B cell (primary cell): ENCODE data around the gene HOXC6. TPM values are rescaled to one million over a fixed set of nuclear protein-coding genes. Genes with fewer than 3 reads are reported as not detected.

Experiments
- ATAC-seq: fragments of 200-7000 bp; cut with Tn5 transposase; one replicate; pipeline ENCODE4 v1.10.0; 2021; ENCODE audit warnings: low read depth, mild to moderate bottlenecking, moderate number of reproducible peaks, moderate library complexity
- CTCF ChIA-PET: fragments of 350-600 bp; sonication (Branson Sonifier 250); formaldehyde crosslinking; loops from one replicate; lab custom pipeline; 2021; ENCODE audit warnings: antibody characterized with exemption, inconsistent platforms; lab: Charles Lee
- POLR2A ChIA-PET: fragments of 350-600 bp; sonication (Branson Sonifier 250); formaldehyde crosslinking; loops from one replicate; lab custom pipeline; 2021; ENCODE audit warnings: antibody characterized with exemption; lab: Charles Lee
- DNase-seq: peaks from one replicate; pipeline ENCODE4 v3.0.0; 2013
- H2AFZ ChIP-seq: 2 replicates; pipeline ENCODE4 v1.6.1; 2012; ENCODE audit warnings: mild to moderate bottlenecking, low read depth, low read length; ENCODE audit not compliant: insufficient read depth, poor library complexity, severe bottlenecking
- H3K27ac ChIP-seq, 2 donors: 1 replicate in 1 of 2; 2 replicates in 1 of 2; pipeline ENCODE4 v1.5.1; 2012 to 2013; ENCODE audit warnings: low read length in 2 of 2, mild to moderate bottlenecking in 2 of 2, moderate library complexity in 1 of 2
- H3K27me3 ChIP-seq, 4 experiments: fragments of 200-600 bp in 1 of 4; sonication (generic) in 1 of 4; replicated peaks in 1 of 4; 1 replicate in 2 of 4; 2 replicates in 2 of 4; pipeline versions ENCODE4 v1.6.1 to v1.7.0; 2013 to 2016; ENCODE audit warnings: low read length in 3 of 4, mild to moderate bottlenecking in 2 of 4, mixed read lengths in 1 of 4, moderate library complexity in 1 of 4; ENCODE audit not compliant: insufficient read depth in 4 of 4, control insufficient read depth in 3 of 4; ENCODE audit errors: control extremely low read depth in 1 of 4
- H3K36me3 ChIP-seq, 2 experiments: replicated peaks in 1 of 2; 1 replicate in 1 of 2; 2 replicates in 1 of 2; pipeline versions ENCODE4 v1.6.1 to v1.7.1; 2013; ENCODE audit warnings: low read length in 1 of 2; ENCODE audit not compliant: insufficient read depth in 2 of 2, control insufficient read depth in 1 of 2; ENCODE audit errors: control extremely low read depth in 1 of 2, extremely low read depth in 1 of 2
- H3K4me1 ChIP-seq, 2 donors: fragments of 200-600 bp in 1 of 2; sonication (generic) in 1 of 2; 1 replicate in 1 of 2; 2 replicates in 1 of 2; pipeline versions ENCODE4 v1.5.1 to v1.6.1; 2013 to 2017; ENCODE audit warnings: low read length in 2 of 2; ENCODE audit not compliant: control insufficient read depth in 2 of 2, insufficient read depth in 2 of 2
- H3K4me2 ChIP-seq: replicated peaks from 2 replicates; pipeline ENCODE3; 2012; ENCODE audit warnings: mild to moderate bottlenecking, low read depth, low read length; ENCODE audit not compliant: poor library complexity, severe bottlenecking
- H3K4me3 ChIP-seq, 5 experiments: fragments of 200-600 bp in 1 of 5; sonication (generic) in 1 of 5; 1 replicate in 3 of 5; 2 replicates in 2 of 5; pipeline versions ENCODE4 v1.5.1 to v1.7.0; 2011 to 2016; ENCODE audit warnings: low read length in 4 of 5, mild to moderate bottlenecking in 4 of 5, low read depth in 2 of 5, control low read depth in 1 of 5, moderate library complexity in 1 of 5; ENCODE audit not compliant: insufficient read depth in 1 of 5; ENCODE audit errors: control extremely low read depth in 1 of 5, extremely low read depth in 1 of 5
- H3K79me2 ChIP-seq: fragments of 200-600 bp; sonication (generic); one replicate; pipeline ENCODE4 v1.6.0; 2016; ENCODE audit warnings: low read length; ENCODE audit not compliant: control insufficient read depth, insufficient read depth
- H3K9ac ChIP-seq: fragments of 200-600 bp; sonication (generic); 2 replicates; pipeline ENCODE4 v1.6.1; 2017; ENCODE audit warnings: mild to moderate bottlenecking, low read length, moderate library complexity
- H3K9me3 ChIP-seq, 3 donors: one replicate each; pipeline versions ENCODE4 v1.6.1 to v1.7.1; 2013; ENCODE audit warnings: low read length in 2 of 3; ENCODE audit not compliant: control insufficient read depth in 2 of 3, insufficient read depth in 1 of 3; ENCODE audit errors: control extremely low read depth in 1 of 3
- H4K20me1 ChIP-seq: 2 replicates; pipeline ENCODE4 v1.6.0; 2012; ENCODE audit warnings: mild to moderate bottlenecking, low read length; ENCODE audit not compliant: insufficient read depth, control insufficient read depth, poor library complexity, severe bottlenecking
- H3K27ac Mint-ChIP-seq: one replicate; pipeline ENCODE4 v1.8.0; 2021; ENCODE audit warnings: mixed read lengths
- H3K27me3 Mint-ChIP-seq: one replicate; pipeline ENCODE4 v1.8.0; 2021; ENCODE audit warnings: mixed read lengths
- H3K4me1 Mint-ChIP-seq: one replicate; pipeline ENCODE4 v1.8.0; 2021; ENCODE audit warnings: mixed read lengths
- H3K4me3 Mint-ChIP-seq: one replicate; pipeline ENCODE4 v1.8.0; 2021; ENCODE audit warnings: mixed read lengths
- H3K9me3 Mint-ChIP-seq: one replicate; pipeline ENCODE4 v1.8.0; 2022; ENCODE audit warnings: mixed read lengths; ENCODE audit not compliant: insufficient read depth
- CTCF ChIP-seq: fragments of 200-600 bp; IDR thresholded peaks from one replicate; pipeline ENCODE4 v1.8.0; 2022; ENCODE audit warnings: antibody characterized with exemption, mild to moderate bottlenecking
- EZH2 ChIP-seq: IDR thresholded peaks from 2 replicates; pipeline ENCODE4 v1.6.1; 2012; ENCODE audit warnings: borderline replicate concordance, low read depth, mild to moderate bottlenecking, moderate library complexity, low read length; ENCODE audit not compliant: insufficient read depth, poor library complexity, severe bottlenecking
- WGBS: methylation state at CpG from one replicate; pipeline ENCODE4 v1.1.5; 2013; ENCODE audit warnings: missing lambda C conversion rate; ENCODE audit not compliant: insufficient coverage; 5-methylcytosine and 5-hydroxymethylcytosine counted together
- intact Hi-C: fragments of 100-400 bp; cut with micrococcal nuclease; formaldehyde crosslinking; loops from one replicate; pipeline ENCODE4 v1.10.0; 2022
- polyA plus RNA-seq: library from polyadenylated mRNA; depleted of rRNA; stranded (reverse); fragments of >200 nt; gene quantifications from 2 replicates; pipeline ENCODE4 v1.2.3, GENCODE V29; 2012
- total RNA-seq, 2 donors: library from RNA; stranded (reverse); fragments of 120-200 nt in 1 of 2; gene quantifications; 1 replicate in 1 of 2; 2 replicates in 1 of 2; pipeline versions ENCODE4 v1.2.3 to v1.2.4, GENCODE V29; 2013 to 2022

The HOXC6 gene
- total and polyA plus RNA-seq, 2 donors (not counting 1 experiment from before 2014, with no cell fraction given) = not detected

- no peaks in the 10 kb centered on the region for H4K20me1 ChIP-seq
- H3K4me1 Mint-ChIP-seq = peaks cover 23% of the 10 kb centered on the region
- intact Hi-C loops = loop anchor here (2.0 kb wide), 1 partner anchor 15 kb away; no protein-coding TSS in a partner anchor
- H3K4me3 Mint-ChIP-seq = no peak overlapping the region
- ChIA-PET POLR2A (interaction anchor here (0.6 kb wide), 1 partner anchor 18 kb away, joined by 8 read pairs; the partner anchor contains the start of gene HOXC4), CTCF (interaction anchor here (1.0 to 6.4 kb wide), 4 partner anchors 154 to 172 kb away, joined by 4 to 87 read pairs (median 5); partner anchors contain the start of gene SMUG1)
- DNase-seq (no peak), ATAC-seq (no peak)
- WGBS = 92% methylated on average over 6 of the region's 6 CpGs
- peaks cover 0 to 48% (median 6%) of the 10 kb centered on the region in 3 donors for H3K9me3 ChIP-seq
- no peaks in the 10 kb centered on the region for H3K9me3 Mint-ChIP-seq
- TF ChIP-seq EZH2 (no peak), CTCF (no peak)
- H2AFZ ChIP-seq = no peak overlapping the region
- H3K4me3 ChIP-seq = no peak overlapping the region
- H3K79me2 ChIP-seq = no peaks in the 10 kb centered on the region
- no peak overlapping the region for H3K27ac Mint-ChIP-seq
- no peak overlapping the region for H3K27ac ChIP-seq
- H3K27me3 ChIP-seq = peaks cover 0 to 96% (median 64%) of the 10 kb centered on the region in 4 experiments
- peaks cover 76% of the 10 kb centered on the region for H3K27me3 Mint-ChIP-seq
- H3K4me1 ChIP-seq = peaks cover 28 to 36% of the 10 kb centered on the region in 2 donors
- no peak overlapping the region for H3K4me2 ChIP-seq
- H3K9ac ChIP-seq = no peak overlapping the region
- no peaks in the 10 kb centered on the region for H3K36me3 ChIP-seq
Observed at GRCh38 chr12:54035568-54036264, 7.5 kb downstream of the HOXC6 start.
